Hypothalamus (tissue), 51 donors: Measurements from ENCODE around the gene ARV1.
A peak's percentile ranks its signal among the peaks of the same experiment; 100 is the strongest.
"Not testable (repeated sequence)": the region's sequence is repeated elsewhere in the genome, so short reads cannot be mapped to it uniquely, and the experiment has no call there.

ENCODE experiments used
- DNase-seq, 51 donors: peaks; one replicate each; lab custom pipeline; 2025; lab: John Stamatoyannopoulos, UW

Gene ARV1

GRCh38 chr1:230976360-230976759, 2.5 kb upstream of the ARV1 start:
- no peak for DNase-seq

GRCh38 chr1:230976825-230977747, 1.8 kb upstream of the ARV1 start:
- DNase-seq = peak in 1 of 51 donors; percentile 6

- DNase-seq = peak in 23 of 51 donors; percentile 2 to 61 (median 26)
These were observed 968 bp upstream of the ARV1 start for GRCh38 chr1:230977761-230978490.

GRCh38 chr1:230979389-230979716, 459 bp downstream of the ARV1 start:
- DNase-seq = no peak

GRCh38 chr1:230979952-230980351, 1.1 kb downstream of the ARV1 start:
- no peak for DNase-seq

- DNase-seq = no peak
These were observed 3.8 kb downstream of the ARV1 start for GRCh38 chr1:230982696-230983095.

- DNase-seq = no peak
These were observed 4.9 kb downstream of the ARV1 start for GRCh38 chr1:230983811-230984210.

GRCh38 chr1:230984622-230985515, 6.0 kb downstream of the ARV1 start:
- DNase-seq = not testable (repeated sequence)

GRCh38 chr1:230985711-230986110, 6.8 kb downstream of the ARV1 start:
- DNase-seq = no peak

GRCh38 chr1:230986976-230987375, 8.1 kb downstream of the ARV1 start:
- peak in 3 of 51 donors; percentile 1 to 3 (median 2) for DNase-seq

GRCh38 chr1:230987448-230987847, 8.6 kb downstream of the ARV1 start:
- DNase-seq = no peak

GRCh38 chr1:230992100-230992774, 13.3 kb downstream of the ARV1 start:
- DNase-seq = peak in 2 of 51 donors; percentile 2 to 8

GRCh38 chr1:230994860-230995259, 16.0 kb downstream of the ARV1 start:
- DNase-seq = no peak

- DNase-seq = no peak
These were observed 21.3 kb downstream of the ARV1 start for GRCh38 chr1:231000201-231000600.

GRCh38 chr1:231000639-231001038, 21.7 kb downstream of the ARV1 start:
- DNase-seq = no peak

GRCh38 chr1:231001892-231002291, 23.0 kb downstream of the ARV1 start:
- no peak for DNase-seq

GRCh38 chr1:231007535-231007934, 28.6 kb downstream of the ARV1 start:
- not testable (repeated sequence) for DNase-seq

GRCh38 chr1:231011360-231011759, 32.5 kb downstream of the ARV1 start:
- no peak for DNase-seq

GRCh38 chr1:231011963-231012362, 33.1 kb downstream of the ARV1 start:
- DNase-seq = no peak

- DNase-seq = no peak
These were observed 34.6 kb downstream of the ARV1 start for GRCh38 chr1:231013391-231014015.
